OCI-LY7 (cell line): ENCODE data around the gene AGFG2. TPM values are rescaled to one million over a fixed set of nuclear protein-coding genes. Genes with fewer than 3 reads are reported as not detected.

Experiments
- BruUV-seq: library from RNA; stranded (reverse); fragments of 400-500 nt; replicated peaks from 2 replicates; lab custom pipeline; 2021; lab: Mats Ljungman, UMichigan
- CTCF ChIA-PET: fragments of 300-600 bp; sonication (Branson Sonifier 250); formaldehyde crosslinking; loops from one replicate; lab custom pipeline; 2022; ENCODE audit warnings: antibody characterized with exemption; ENCODE audit not compliant: unreplicated experiment; lab: Charles Lee
- POLR2A ChIA-PET: fragments of 300-600 bp; sonication (Branson Sonifier 250); formaldehyde crosslinking; loops from one replicate; lab custom pipeline; 2022; ENCODE audit warnings: antibody characterized with exemption; lab: Charles Lee
- DNase-seq: peaks from one replicate; pipeline ENCODE4 v3.0.0-alpha.2; 2015; ENCODE audit warnings: low spot score
- H2AFZ ChIP-seq: fragments of 200-600 bp; sonication (generic), shearing (Covaris generic); 2 replicates; pipeline ENCODE4 v1.6.1; 2014; ENCODE audit warnings: mild to moderate bottlenecking, antibody characterized with exemption, low read length, moderate library complexity
- H3K27ac ChIP-seq: fragments of 200-600 bp; sonication (generic); 2 replicates; pipeline ENCODE4 v1.5.1; 2014; ENCODE audit warnings: mixed run types, low read depth, mild to moderate bottlenecking, moderate library complexity, low read length, inconsistent platforms; ENCODE audit not compliant: poor library complexity, severe bottlenecking
- H3K36me3 ChIP-seq: fragments of 200-600 bp; sonication (generic); 2 replicates; pipeline ENCODE4 v1.6.1; 2014; ENCODE audit warnings: mild to moderate bottlenecking, antibody characterized with exemption, low read length, moderate library complexity, mixed read lengths; ENCODE audit not compliant: insufficient read depth
- H3K4me1 ChIP-seq: fragments of 200-600 bp; sonication (generic); 2 replicates; pipeline ENCODE4 v1.5.1; 2014; ENCODE audit warnings: mild to moderate bottlenecking, low read length; ENCODE audit not compliant: insufficient read depth, poor library complexity, severe bottlenecking
- H3K4me2 ChIP-seq: fragments of 200-600 bp; sonication (generic); 2 replicates; pipeline ENCODE4 v1.6.1; 2014; ENCODE audit warnings: mild to moderate bottlenecking, low read length
- H3K4me3 ChIP-seq: fragments of 200-600 bp; sonication (generic); 2 replicates; pipeline ENCODE4 v1.5.1; 2014; ENCODE audit warnings: mild to moderate bottlenecking, low read depth, low read length; ENCODE audit not compliant: poor library complexity, severe bottlenecking
- H3K79me2 ChIP-seq: fragments of 200-600 bp; sonication (generic); 2 replicates; pipeline ENCODE4 v1.6.1; 2016; ENCODE audit warnings: low read depth, mild to moderate bottlenecking, low read length, moderate library complexity, mixed read lengths; ENCODE audit not compliant: insufficient read depth
- H3K9me2 ChIP-seq: fragments of 200-600 bp; sonication (generic); 2 replicates; pipeline ENCODE4 v1.6.1; 2016; ENCODE audit warnings: mild to moderate bottlenecking, low read length, mixed read lengths; ENCODE audit not compliant: insufficient read depth
- H3K9me3 ChIP-seq: fragments of 200-600 bp; sonication (generic); 2 replicates; pipeline ENCODE4 v1.6.1; 2014; ENCODE audit warnings: mild to moderate bottlenecking, mixed run types, low read length, mixed read lengths
- H4K20me1 ChIP-seq: fragments of 200-600 bp; sonication (generic); 2 replicates; pipeline ENCODE4 v1.6.1; 2014; ENCODE audit warnings: mild to moderate bottlenecking, antibody characterized with exemption, low read length, moderate library complexity, mixed read lengths; ENCODE audit not compliant: insufficient read depth
- EZH2phosphoT487 ChIP-seq: fragments of 200-600 bp; sonication (generic); IDR thresholded peaks from 2 replicates; pipeline ENCODE4 v1.6.1; 2018; ENCODE audit warnings: low read depth, borderline replicate concordance, mild to moderate bottlenecking, mixed run types, antibody characterized with exemption, low read length, moderate library complexity, mixed read lengths
- intact Hi-C: fragments of 100-400 bp; cut with micrococcal nuclease; formaldehyde crosslinking; loops from one replicate; pipeline ENCODE4 v1.10.0; 2022; ENCODE audit not compliant: unreplicated experiment
- total RNA-seq, 2 experiments: library from RNA; depleted of rRNA in 1 of 2; stranded (reverse); fragments of >200 nt in 1 of 2; shearing (Covaris generic) in 1 of 2; gene quantifications; 2 replicates each; pipeline ENCODE4 v1.2.3, GENCODE V29; 2014 to 2022
- TF ChIP-seq, protein P1 (sequence below): fragments of 200-600 bp; sonication (generic); conservative IDR thresholded peaks from 2 replicates; pipeline ENCODE4 v1.5.1; 2014; ENCODE audit warnings: mild to moderate bottlenecking, antibody characterized with exemption, low read length, moderate library complexity, mixed read lengths

AGFG2 gene
- total RNA-seq, 2 experiments from 2014 or later = 11.5 to 15.2 TPM

DNA sequence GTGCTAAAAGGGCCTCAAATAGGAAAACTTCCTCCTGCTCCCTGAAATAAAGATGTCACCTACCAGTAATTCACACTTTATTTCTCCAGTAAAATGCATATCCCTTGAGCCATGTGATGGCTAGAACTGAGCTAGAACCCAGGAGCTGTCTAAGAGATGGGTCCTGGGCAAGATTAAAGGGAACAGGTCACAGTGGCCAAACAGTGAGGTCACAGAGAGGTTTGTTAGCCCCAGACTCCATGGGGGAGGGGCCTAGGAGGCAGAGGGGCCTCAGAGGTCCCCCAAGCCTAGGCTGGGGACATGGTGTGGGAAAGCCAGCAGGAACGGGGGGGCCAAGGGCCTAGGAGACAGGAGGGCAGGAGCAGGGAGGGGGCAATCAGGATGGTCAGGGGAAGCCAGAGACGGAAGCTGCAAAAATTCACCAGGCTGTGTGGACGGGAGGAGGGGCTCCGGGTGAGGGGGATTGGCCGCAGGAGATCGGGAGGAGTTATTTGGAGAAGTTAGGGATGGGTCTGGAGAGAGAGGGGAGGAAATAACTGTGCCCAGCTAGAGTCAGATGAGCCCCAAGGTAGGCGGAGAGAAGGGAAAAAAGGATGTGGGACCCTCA, 50.4 kb downstream of the AGFG2 start:
- no peak for TF ChIP-seq EZH2phosphoT487
- TF ChIP-seq, protein P1, sequence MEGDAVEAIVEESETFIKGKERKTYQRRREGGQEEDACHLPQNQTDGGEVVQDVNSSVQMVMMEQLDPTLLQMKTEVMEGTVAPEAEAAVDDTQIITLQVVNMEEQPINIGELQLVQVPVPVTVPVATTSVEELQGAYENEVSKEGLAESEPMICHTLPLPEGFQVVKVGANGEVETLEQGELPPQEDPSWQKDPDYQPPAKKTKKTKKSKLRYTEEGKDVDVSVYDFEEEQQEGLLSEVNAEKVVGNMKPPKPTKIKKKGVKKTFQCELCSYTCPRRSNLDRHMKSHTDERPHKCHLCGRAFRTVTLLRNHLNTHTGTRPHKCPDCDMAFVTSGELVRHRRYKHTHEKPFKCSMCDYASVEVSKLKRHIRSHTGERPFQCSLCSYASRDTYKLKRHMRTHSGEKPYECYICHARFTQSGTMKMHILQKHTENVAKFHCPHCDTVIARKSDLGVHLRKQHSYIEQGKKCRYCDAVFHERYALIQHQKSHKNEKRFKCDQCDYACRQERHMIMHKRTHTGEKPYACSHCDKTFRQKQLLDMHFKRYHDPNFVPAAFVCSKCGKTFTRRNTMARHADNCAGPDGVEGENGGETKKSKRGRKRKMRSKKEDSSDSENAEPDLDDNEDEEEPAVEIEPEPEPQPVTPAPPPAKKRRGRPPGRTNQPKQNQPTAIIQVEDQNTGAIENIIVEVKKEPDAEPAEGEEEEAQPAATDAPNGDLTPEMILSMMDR = no peak
- ChIA-PET POLR2A (interaction anchor here (0.6 to 1.5 kb wide), 6 partner anchors 9 to 223 kb away, joined by 3 to 7 read pairs (median 4); partner anchors contain the start of genes GIGYF1, MOSPD3 and POP7), CTCF (interaction anchor here (0.6 kb wide), 1 partner anchor 103 kb away, joined by 3 read pairs; no protein-coding TSS in a partner anchor)
- H3K79me2 ChIP-seq = peaks cover 13% of the 10 kb centered on the region; the same call in 1 of the 2 replicates
- no peaks in the 10 kb centered on the region for H3K36me3 ChIP-seq
- H3K27ac ChIP-seq = no peak overlapping the region
- H3K4me2 ChIP-seq = no peak overlapping the region
- H3K4me3 ChIP-seq = no peak overlapping the region
- BruUV-seq = no TSS peak
- H3K9me3 ChIP-seq = no peaks in the 10 kb centered on the region
- H2AFZ ChIP-seq = no peak overlapping the region
- DNase-seq = no peak
- no peaks in the 10 kb centered on the region for H3K9me2 ChIP-seq
- H4K20me1 ChIP-seq = no peaks in the 10 kb centered on the region
- intact Hi-C loops = no loop called here
- H3K4me1 ChIP-seq = peaks cover 10% of the 10 kb centered on the region

DNA sequence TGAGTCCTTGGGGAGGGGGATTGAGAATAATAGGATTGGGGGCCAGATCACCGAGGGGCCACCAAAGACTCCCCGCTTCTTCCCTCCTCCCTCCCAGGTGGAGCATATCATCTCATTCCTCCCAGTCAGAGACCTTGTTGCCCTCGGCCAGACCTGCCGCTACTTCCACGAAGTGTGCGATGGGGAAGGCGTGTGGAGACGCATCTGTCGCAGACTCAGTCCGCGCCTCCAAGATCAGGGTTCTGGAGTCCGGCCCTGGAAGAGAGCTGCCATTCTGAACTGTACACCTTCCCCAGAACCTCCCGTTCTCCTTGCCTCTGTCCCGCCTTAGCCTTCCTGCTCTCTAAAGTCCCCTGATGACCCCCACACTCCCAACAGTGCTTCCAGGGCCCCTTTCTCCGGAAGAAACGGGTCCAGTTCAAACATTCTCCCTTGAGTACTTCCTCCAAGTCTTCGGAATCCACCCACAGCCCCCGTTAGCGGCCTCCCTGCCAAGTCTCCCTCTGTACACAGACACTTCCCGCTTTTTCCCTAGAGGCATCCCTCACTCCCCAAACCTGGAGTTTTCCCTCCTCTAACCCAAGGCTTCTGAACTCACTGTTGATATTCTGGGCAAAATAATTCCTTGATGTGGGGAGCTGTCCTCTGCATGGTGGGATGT, 51.2 kb downstream of the AGFG2 start:
- Histone ChIP-seq H3K79me2 (peaks cover 5% of the 10 kb centered on the region; the same call in 1 of the 2 replicates), H3K9me2 (no peaks in the 10 kb centered on the region), H3K4me3 (no peak overlapping the region), H3K9me3 (no peaks in the 10 kb centered on the region), H3K4me1 (peaks cover 4% of the 10 kb centered on the region), H3K36me3 (no peaks in the 10 kb centered on the region), H3K4me2 (no peak overlapping the region), H4K20me1 (no peaks in the 10 kb centered on the region), H2AFZ (no peak overlapping the region), H3K27ac (no peak overlapping the region)
- ChIA-PET POLR2A (interaction anchor here (0.6 to 0.7 kb wide), 2 partner anchors 9 to 27 kb away, joined by 3 to 10 read pairs; no protein-coding TSS in a partner anchor), CTCF (interaction anchor here (0.6 kb wide), 1 partner anchor 102 kb away, joined by 3 read pairs; no protein-coding TSS in a partner anchor)
- intact Hi-C loops = no loop called here
- TF ChIP-seq, protein P1 = no peak
- TF ChIP-seq EZH2phosphoT487 = no peak
- BruUV-seq = no TSS peak
- DNase-seq = no peak
